ENCODE data around the gene VARS2.

GRCh38 chr6:30880698-30881252, 33.3 kb upstream of the VARS2 start:
- no peak for TF ChIP-seq CTCF (IDR thresholded peaks at IDR 0.05; ENCODE audit: low read depth, low read length)
- no peak for TF ChIP-seq EZH2phosphoT487 (IDR thresholded peaks at IDR 0.05; ENCODE audit: low read depth)
